GM21381 (cell line): ENCODE measurements around the gene WDR88.

Experiments
- ATAC-seq: cut with Tn5 transposase; IDR thresholded peaks from one replicate; pipeline ENCODE4 v1.9.1; 2021; ENCODE audit warnings: mild to moderate bottlenecking, moderate library complexity; ENCODE audit not compliant: unreplicated experiment

Gene WDR88

GRCh38 chr19:33195645-33196347 is 63.9 kb downstream of the WDR88 start:
- no peak for ATAC-seq

DNA sequence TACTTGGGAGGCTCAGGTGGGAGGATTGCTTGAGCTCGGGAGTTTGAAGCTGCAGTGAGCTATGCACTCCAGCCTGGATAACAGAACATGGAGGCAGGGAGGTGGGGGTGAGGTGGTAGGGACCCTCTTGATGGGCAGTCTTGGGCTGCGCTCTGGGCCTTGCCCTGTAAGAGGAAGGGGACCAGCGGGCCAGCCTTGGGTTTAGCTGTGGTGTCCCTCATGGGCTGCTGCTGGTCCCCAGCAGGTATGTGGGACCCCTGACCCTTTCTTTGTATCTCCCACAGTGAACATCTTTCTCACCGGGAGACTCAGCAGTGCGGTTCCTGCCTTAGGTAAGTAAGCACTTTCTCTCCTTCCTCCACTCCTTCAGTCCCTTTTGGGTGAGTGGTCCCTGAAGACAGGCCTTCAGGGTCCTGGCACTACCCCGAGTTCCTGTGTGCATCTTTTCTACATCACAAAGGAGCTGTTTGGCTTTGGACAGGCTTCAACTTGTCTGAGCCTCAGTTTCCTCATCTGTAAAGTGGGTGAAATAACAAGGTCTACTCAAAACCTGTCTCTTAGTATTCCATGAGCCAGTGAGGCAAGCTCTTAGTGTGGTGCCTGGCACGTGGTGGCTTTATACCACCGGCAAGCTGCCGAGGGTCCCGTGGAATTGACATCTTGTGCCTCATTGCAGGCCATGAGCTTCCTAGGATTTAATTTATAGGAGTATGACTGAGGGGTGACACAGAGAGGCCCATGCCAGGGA is 64.7 kb downstream of the WDR88 start:
- ATAC-seq = no peak

GRCh38 chr19:33197591-33198000 is 65.7 kb downstream of the WDR88 start:
- ATAC-seq = no peak

- ATAC-seq = no peak
These were observed 66.3 kb downstream of the WDR88 start for GRCh38 chr19:33198169-33198568.

DNA sequence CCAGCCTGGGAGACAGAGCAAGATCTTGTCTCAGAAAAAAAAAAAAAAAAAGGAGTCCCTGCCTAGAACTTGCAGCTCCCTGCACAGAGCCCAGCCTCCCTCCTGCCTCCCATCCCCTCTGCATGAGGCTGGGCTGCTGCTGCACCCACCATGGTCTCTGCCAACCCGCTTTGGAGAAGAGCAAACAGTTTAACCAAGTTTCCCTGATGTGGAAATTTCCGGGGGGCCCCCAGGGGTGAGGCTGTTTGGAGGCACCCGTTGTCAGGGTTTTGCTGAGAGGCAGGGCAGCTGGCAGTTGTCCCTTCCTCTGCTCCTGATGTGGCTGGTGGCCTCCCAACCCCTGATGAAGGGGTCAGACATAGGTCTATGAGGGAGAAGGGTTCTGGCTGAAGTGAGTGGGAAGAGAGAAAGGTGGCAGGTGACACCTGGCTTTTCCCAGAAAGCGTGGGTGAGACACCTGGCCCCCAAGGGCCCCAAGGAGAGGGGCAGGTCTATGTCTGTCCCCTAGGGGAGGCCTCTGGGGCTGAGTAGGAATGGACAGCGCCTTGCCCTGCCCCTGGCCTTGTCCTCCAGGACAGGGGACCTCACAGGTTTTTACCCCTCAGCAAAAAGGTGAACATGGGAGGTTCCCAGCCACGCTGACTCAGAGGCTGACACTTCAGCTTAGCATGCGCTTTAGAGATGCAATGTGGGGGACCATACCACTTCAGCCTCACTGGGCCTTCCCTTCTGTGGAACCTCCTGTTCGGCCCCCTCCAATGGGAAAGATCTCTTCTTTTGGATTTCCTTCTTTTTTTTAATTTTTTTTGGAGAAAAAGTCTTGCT is 67.7 kb downstream of the WDR88 start:
- no peak for ATAC-seq

DNA sequence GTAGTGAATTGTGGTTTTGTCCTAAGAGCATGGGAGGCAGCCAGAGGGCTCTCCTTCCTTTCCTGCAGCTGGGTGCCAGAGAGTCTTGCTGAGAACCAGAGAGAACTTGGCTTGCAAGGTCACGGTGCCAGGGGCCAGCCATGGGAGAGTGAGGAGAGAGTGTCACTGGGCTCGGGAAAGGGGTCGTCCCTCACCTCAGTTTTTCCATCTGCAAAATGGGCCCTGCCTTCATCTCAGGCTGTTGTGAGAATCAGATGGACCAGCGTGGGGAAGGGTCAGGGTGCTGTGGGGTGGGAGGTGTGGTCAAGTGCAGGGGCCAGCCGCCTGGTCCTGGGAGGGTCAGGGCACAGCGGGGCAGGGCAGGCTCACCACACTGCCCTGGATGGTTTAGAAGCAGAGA is 69.6 kb downstream of the WDR88 start:
- no peak for ATAC-seq

DNA sequence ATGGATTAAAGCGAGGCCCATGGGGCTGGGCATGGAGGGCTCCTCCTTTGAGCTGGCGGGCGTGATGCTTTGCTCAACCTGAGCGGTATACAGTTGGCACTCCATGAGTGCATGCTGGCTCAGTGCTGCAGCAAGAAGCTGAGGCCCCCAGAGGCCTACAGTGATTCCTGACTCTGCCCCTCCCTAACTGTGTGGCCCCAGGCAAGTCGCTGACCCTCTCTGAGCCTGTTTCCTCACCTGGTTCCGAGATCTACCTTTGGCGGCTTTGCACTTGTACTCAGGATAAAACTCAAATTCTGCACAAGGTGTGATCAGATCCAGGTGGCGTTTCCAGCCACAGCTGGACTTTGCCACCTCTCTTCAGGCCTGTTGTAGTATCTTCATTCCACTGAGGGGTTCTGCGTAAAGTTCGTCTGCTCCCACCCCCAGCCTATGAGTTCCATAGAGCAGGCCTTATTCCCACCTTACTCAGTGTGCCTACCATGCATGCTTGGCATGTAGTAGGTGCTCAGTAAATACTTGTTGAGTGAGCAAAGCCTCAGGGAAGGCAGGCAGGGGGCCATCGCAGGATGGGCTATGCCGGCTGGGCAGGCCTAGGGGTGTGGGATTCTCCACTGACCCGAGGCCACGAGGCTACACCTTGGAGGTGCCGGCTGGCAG is 70.1 kb downstream of the WDR88 start:
- no peak for ATAC-seq

DNA sequence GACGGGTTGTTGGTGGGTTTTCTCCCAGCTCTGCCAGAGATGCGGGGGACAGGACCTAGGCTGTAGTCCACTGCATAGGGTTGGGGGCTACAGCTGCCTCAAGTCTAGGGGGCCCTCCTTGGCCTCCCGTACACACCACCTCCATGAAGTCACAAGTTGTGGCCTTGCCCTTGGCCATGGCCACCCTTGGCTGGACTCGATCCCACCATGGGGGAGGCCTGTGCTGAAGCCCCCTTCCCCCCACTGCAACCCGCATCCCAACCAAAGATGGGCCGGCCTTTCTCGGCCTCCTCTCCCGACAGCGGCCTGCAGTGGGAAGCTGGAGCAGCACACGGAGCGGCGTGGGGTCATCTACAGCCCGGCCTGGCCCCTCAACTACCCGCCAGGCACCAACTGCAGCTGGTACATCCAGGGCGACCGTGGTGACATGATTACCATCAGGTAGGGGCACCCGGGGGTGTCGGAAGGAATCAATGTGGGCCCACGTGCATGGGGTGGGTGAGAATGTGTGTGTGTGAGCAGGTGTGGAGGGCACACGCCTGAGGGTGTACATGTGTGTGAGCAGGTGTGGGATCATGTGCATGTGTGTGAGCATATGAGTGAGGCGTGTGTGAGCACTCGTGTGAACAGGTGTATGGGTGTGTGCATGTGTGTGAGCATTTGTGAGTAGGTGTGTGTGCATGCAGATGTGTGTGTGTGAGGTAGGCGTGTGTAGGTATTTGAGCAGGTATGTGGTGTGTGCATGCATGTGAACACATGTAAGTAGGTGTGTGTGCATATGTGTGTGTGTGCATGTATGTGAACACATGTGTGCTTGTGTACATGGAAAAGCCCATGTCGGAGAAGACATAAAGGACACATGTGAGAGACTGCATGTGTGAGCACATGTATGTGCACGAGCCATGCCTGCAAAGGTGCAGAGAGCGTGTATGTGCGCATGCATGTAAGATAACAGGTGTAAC is 70.9 kb downstream of the WDR88 start:
- no peak for ATAC-seq

DNA sequence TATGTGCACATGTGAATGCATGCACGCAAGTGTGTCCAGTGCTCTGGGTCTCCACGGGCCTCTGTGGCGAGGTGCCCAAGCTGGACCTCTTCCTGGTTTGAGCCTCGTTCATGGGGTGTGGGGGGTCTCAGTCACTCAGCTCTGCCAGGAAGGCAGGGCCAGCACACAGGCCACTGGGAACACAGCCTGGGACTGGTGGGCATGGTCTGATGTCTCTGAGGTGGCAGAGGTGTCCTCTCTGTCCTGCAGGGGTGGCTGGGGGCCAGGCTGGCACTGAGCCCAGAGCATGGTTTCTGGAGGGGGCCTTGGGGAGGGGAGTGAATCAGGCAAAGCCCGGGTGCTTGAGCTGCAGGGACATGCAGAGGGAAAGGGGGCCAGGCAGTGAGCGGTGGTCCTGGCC is 71.6 kb downstream of the WDR88 start:
- no peak for ATAC-seq

GRCh38 chr19:33204136-33204973 is 72.4 kb downstream of the WDR88 start:
- ATAC-seq = no peak

- ATAC-seq = no peak
These were observed 73.2 kb downstream of the WDR88 start for GRCh38 chr19:33205110-33205509.

GRCh38 chr19:33205531-33206260 is 73.8 kb downstream of the WDR88 start:
- ATAC-seq = no peak

- ATAC-seq = no peak
These were observed 74.5 kb downstream of the WDR88 start for GRCh38 chr19:33206261-33207039.

DNA sequence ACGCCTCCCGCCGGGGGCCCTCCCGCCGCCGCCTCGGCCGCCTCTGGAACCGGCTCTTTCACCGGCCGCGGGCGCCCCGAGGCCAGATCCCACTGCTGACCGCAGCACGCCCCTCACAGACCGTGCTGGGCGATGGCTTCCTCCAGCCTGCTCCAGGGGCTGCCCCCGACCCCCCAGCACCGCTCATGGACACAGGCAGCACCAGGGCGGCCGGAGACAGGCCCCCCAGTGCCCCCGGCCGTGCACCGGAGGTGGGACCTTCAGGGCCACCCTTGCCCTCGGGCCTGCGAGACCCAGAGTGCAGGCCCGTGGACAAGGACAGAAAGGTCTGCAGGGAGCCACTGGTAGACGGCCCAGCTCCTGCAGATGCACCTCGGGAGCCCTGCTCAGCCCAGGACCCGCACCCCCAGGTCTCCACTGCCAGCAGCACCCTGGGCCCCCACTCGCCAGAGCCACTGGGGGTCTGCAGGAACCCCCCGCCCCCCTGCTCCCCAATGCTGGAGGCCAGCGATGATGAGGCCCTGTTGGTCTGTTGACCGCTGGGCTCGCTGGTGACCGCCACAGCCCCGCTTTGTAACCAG is 75.2 kb downstream of the WDR88 start:
- ATAC-seq = no peak

DNA sequence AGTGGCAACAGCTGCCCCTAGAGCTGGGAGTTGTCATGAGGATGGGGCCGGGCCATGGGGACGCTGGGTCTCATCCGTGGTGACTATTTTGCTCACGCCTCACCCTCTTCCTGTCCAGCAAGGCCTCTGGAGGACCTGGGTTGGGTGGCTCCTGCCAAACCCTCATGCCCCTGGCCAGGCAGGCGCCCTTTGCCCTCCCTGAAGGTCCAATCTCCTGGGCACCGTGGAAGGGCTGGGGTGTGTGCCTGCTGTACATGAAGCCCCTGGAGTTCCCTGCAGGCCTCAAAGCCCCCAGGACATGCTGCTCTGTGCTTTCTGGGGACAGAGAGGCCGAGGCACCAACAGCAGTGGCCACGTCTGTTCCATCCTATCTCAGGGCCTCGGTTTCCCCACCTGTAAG is 76.0 kb downstream of the WDR88 start:
- no peak for ATAC-seq

DNA sequence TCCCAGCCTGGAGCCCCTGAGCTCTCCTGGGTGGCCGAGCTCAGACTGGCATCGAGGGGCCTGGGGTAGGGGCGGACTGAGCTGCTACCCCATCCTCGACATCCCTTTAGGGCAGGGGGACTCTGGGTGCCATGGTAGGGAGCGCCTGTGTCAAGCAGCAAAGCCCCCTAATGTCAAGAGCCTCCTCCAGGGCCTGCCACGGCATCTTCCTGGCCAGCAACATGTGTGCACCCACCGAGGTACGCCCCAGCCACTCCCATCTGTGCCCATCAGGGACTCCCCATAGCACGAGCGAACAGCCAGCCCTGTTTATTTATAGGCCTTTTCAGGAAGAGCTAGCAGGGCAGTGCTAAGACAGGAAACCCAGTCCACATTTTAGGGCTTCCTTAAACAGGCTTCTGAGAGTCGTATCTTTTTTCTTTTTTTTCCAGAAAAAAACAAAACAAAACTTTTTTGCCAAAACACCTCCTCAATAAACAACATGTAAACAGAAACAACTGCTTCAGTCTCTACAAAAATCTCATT is 76.5 kb downstream of the WDR88 start:
- ATAC-seq = no peak
